ENCODE measurements around the gene EFCAB3. TPM values are rescaled to one million over a fixed set of nuclear protein-coding genes. Genes with fewer than 3 reads are reported as not detected.
"Not testable (repeated sequence)": the region's sequence is repeated elsewhere in the genome, so short reads cannot be mapped to it uniquely, and the experiment has no call there.

Gene EFCAB3
- total RNA-seq, 1 experiment from 2014 or later, result not detected

DNA sequence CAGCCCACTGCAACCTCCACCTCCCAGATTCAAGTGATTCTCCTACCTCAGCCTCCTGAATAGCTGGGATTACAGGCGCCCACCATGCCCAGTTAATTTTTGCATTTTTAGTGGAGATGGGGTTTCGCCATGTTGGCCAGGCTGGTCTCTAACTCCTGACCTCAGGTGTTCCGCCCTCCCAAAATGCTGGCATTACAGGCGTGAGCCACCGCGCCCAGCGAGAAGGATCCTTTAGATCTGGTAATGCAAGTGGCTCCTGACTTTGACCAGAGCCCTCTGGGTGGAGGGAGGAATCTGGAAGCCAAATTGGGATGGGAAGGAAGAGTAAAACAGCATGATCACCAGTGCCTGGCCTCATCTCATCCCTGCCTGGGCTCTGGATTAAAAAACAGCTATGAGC lies 84.9 kb downstream of the EFCAB3 start:
- H3K27ac Mint-ChIP-seq; H3K4me1 Mint-ChIP-seq; H3K4me3 Mint-ChIP-seq; H3K9me3 Mint-ChIP-seq; H3K27me3 Mint-ChIP-seq (ENCODE audit: low read depth); CTCF ChIA-PET; DNase-seq (ENCODE audit: low spot score); ATAC-seq; H3K36me3 Mint-ChIP-seq; POLR2A ChIA-PET: not testable (repeated sequence)

Other genes starting within 250 kb of the EFCAB3 start
- 29.5 to 33.6 TPM (median 29.6 TPM) in 3 replicates for gene METTL2A, start 43.3 kb downstream of the EFCAB3 start, total RNA-seq (2021)
- 38.0 to 42.9 TPM (median 39.4 TPM) in 3 replicates for gene TLK2, start 98.3 kb downstream of the EFCAB3 start, total RNA-seq (2021)
- 30.3 to 35.3 TPM (median 32.5 TPM) in 3 replicates for gene MRC2, start 247.1 kb downstream of the EFCAB3 start, total RNA-seq (2021)